Activated naive CD4-positive, alpha-beta T cell (primary cell): ENCODE measurements around the gene SUMF1.

Experiments
- DNase-seq, 4 experiments: peaks; one replicate each; lab custom pipeline; 2025; lab: John Stamatoyannopoulos, UW

SUMF1 gene

GRCh38 chr3:4416427-4416945 is 50.6 kb downstream of the SUMF1 start:
- no peak for DNase-seq

GRCh38 chr3:4413467-4413866 is 53.6 kb downstream of the SUMF1 start:
- no peak for DNase-seq

GRCh38 chr3:4411833-4412232 is 55.2 kb downstream of the SUMF1 start:
- no peak for DNase-seq

- no peak for DNase-seq
These were observed 55.8 kb downstream of the SUMF1 start for GRCh38 chr3:4411236-4411635.

- DNase-seq = no peak
These were observed 56.5 kb downstream of the SUMF1 start for GRCh38 chr3:4410606-4411005.

GRCh38 chr3:4409971-4410573 is 57.0 kb downstream of the SUMF1 start:
- DNase-seq = no peak

- DNase-seq = no peak
These were observed 57.7 kb downstream of the SUMF1 start for GRCh38 chr3:4409415-4409814.

GRCh38 chr3:4408958-4409357 is 58.1 kb downstream of the SUMF1 start:
- no peak for DNase-seq

- DNase-seq = no peak
These were observed 59.1 kb downstream of the SUMF1 start for GRCh38 chr3:4407941-4408340.

GRCh38 chr3:4406746-4407568 is 60.1 kb downstream of the SUMF1 start:
- no peak for DNase-seq

- no peak for DNase-seq
These were observed 62.2 kb downstream of the SUMF1 start for GRCh38 chr3:4404881-4405280.

- DNase-seq = no peak
These were observed 65.6 kb downstream of the SUMF1 start for GRCh38 chr3:4401441-4401840.

GRCh38 chr3:4399476-4399875 is 67.6 kb downstream of the SUMF1 start:
- DNase-seq = no peak

- no peak for DNase-seq
These were observed 68.2 kb downstream of the SUMF1 start for GRCh38 chr3:4398941-4399245.

- no peak for DNase-seq
These were observed 68.7 kb downstream of the SUMF1 start for GRCh38 chr3:4398120-4398940.

GRCh38 chr3:4397466-4397865 is 69.6 kb downstream of the SUMF1 start:
- no peak for DNase-seq

GRCh38 chr3:4396542-4396941 is 70.5 kb downstream of the SUMF1 start:
- DNase-seq = no peak

GRCh38 chr3:4396006-4396405 is 71.1 kb downstream of the SUMF1 start:
- DNase-seq = no peak

GRCh38 chr3:4395448-4395847 is 71.6 kb downstream of the SUMF1 start:
- no peak for DNase-seq

GRCh38 chr3:4394567-4394966 is 72.5 kb downstream of the SUMF1 start:
- DNase-seq = no peak

GRCh38 chr3:4394048-4394447 is 73.0 kb downstream of the SUMF1 start:
- no peak for DNase-seq

GRCh38 chr3:4392992-4393391 is 74.1 kb downstream of the SUMF1 start:
- no peak for DNase-seq
